HG02852 (cell line): ENCODE measurements around the gene AGMAT.

Source experiments
- ATAC-seq: cut with Tn5 transposase; IDR thresholded peaks from one replicate; pipeline ENCODE4 v1.9.1; 2021; ENCODE audit warnings: mild to moderate bottlenecking, moderate library complexity; ENCODE audit not compliant: unreplicated experiment

The AGMAT gene

GRCh38 chr1:15584489-15585363 lies at the start of gene AGMAT:
Gene AGMAT, minus strand, starts transcription at chr1:15585051. Its CDS starts 84 bp downstream, at chr1:15584967.
- ATAC-seq = peak; percentile 56

GRCh38 chr1:15633756-15634420 lies 49.0 kb upstream of the AGMAT start:
- ATAC-seq = no peak

- no peak for ATAC-seq
These were observed 43.2 kb upstream of the AGMAT start for GRCh38 chr1:15628003-15628402.

GRCh38 chr1:15627343-15627988 lies 42.6 kb upstream of the AGMAT start:
- no peak for ATAC-seq

- ATAC-seq = no peak
These were observed 41.6 kb upstream of the AGMAT start for GRCh38 chr1:15626269-15626950.

- ATAC-seq = no peak
These were observed 40.4 kb upstream of the AGMAT start for GRCh38 chr1:15625056-15625917.

- no peak for ATAC-seq
These were observed 39.4 kb upstream of the AGMAT start for GRCh38 chr1:15624133-15624714.

GRCh38 chr1:15623435-15623834 lies 38.6 kb upstream of the AGMAT start:
- no peak for ATAC-seq

GRCh38 chr1:15622712-15623373 lies 38.0 kb upstream of the AGMAT start:
- no peak for ATAC-seq

- ATAC-seq = no peak
These were observed 37.1 kb upstream of the AGMAT start for GRCh38 chr1:15621975-15622374.

- no peak for ATAC-seq
These were observed 36.2 kb upstream of the AGMAT start for GRCh38 chr1:15620902-15621682.

GRCh38 chr1:15620155-15620545 lies 35.3 kb upstream of the AGMAT start:
- no peak for ATAC-seq

GRCh38 chr1:15618655-15619525 lies 34.0 kb upstream of the AGMAT start:
- ATAC-seq = no peak

GRCh38 chr1:15618077-15618654 lies 33.3 kb upstream of the AGMAT start:
- ATAC-seq = peak; percentile 42

- ATAC-seq = peak; percentile 67
These were observed 32.6 kb upstream of the AGMAT start, which contains the start of gene DDI2 for GRCh38 chr1:15617173-15618076. Gene DDI2, plus strand, starts transcription at chr1:15617458. Its CDS starts 213 bp downstream, at chr1:15617671.
